BLaER1 (cell line): ENCODE data around the gene FLYWCH2.
"Not testable (repeated sequence)": the region's sequence is repeated elsewhere in the genome, so short reads cannot be mapped to it uniquely, and the experiment has no call there.

Experiments used
- H3K27ac ChIP-seq: shearing (Covaris generic); formaldehyde crosslinking; 2 replicates; pipeline ENCODE4 v1.8.1; 2022
- H3K27me3 ChIP-seq: shearing (Covaris generic); formaldehyde crosslinking; 2 replicates; pipeline ENCODE4 v1.8.1; 2022
- H3K36me3 ChIP-seq: shearing (Covaris generic); formaldehyde crosslinking; 2 replicates; pipeline ENCODE4 v1.8.1; 2022
- H3K4me1 ChIP-seq: shearing (Covaris generic); formaldehyde crosslinking; 2 replicates; pipeline ENCODE4 v1.8.1; 2022
- H3K4me2 ChIP-seq: shearing (Covaris generic); formaldehyde crosslinking; 2 replicates; pipeline ENCODE4 v1.8.1; 2022
- H3K4me3 ChIP-seq: shearing (Covaris generic); formaldehyde crosslinking; 2 replicates; pipeline ENCODE4 v1.8.1; 2022
- H3K9ac ChIP-seq: shearing (Covaris generic); formaldehyde crosslinking; 2 replicates; pipeline ENCODE4 v1.8.1; 2022
- H3K9me3 ChIP-seq: shearing (Covaris generic); formaldehyde crosslinking; 2 replicates; pipeline ENCODE4 v1.8.1; 2022
- H4K20me1 ChIP-seq: shearing (Covaris generic); formaldehyde crosslinking; 2 replicates; pipeline ENCODE4 v1.8.1; 2022
- Cebpa-rat ChIP-seq: shearing (Covaris generic); IDR thresholded peaks from 2 replicates; pipeline ENCODE4 v1.8.1; 2022

FLYWCH2 gene

GRCh38 chr16:2900526-2901075 lies 17.6 kb downstream of the FLYWCH2 start:
- Histone ChIP-seq H3K9ac (no peak overlapping the region), H3K27me3 (no peaks in the 10 kb centered on the region), H3K9me3 (no peaks in the 10 kb centered on the region), H3K27ac (no peak overlapping the region), H3K4me2 (no peak overlapping the region), H3K4me1 (peaks cover 28% of the 10 kb centered on the region), H3K36me3 (peaks cover 28% of the 10 kb centered on the region; the same call in 1 of the 2 replicates), H4K20me1 (peaks cover 31% of the 10 kb centered on the region; the same call in 1 of the 2 replicates), H3K4me3 (no peak overlapping the region)
- TF ChIP-seq Cebpa-rat = no peak

GRCh38 chr16:2902337-2903130 lies 19.5 kb downstream of the FLYWCH2 start:
- Histone ChIP-seq H3K4me3 (no peak overlapping the region), H3K27ac (no peak overlapping the region), H3K4me1 (peaks cover 21% of the 10 kb centered on the region), H3K4me2 (no peak overlapping the region), H3K9ac (no peak overlapping the region), H3K27me3 (no peaks in the 10 kb centered on the region), H3K9me3 (no peaks in the 10 kb centered on the region), H4K20me1 (peaks cover 13% of the 10 kb centered on the region; the same call in 1 of the 2 replicates), H3K36me3 (peaks cover 14% of the 10 kb centered on the region; the same call in 1 of the 2 replicates)
- no peak for TF ChIP-seq Cebpa-rat

- H3K27ac ChIP-seq = peak overlapping the region; percentile 74
- no peaks in the 10 kb centered on the region for H3K27me3 ChIP-seq
- H3K9me3 ChIP-seq = no peaks in the 10 kb centered on the region
- H4K20me1 ChIP-seq = no peaks in the 10 kb centered on the region
- no peaks in the 10 kb centered on the region; the same call in 1 of the 2 replicates for H3K36me3 ChIP-seq
- no peak for TF ChIP-seq Cebpa-rat
- H3K4me3 ChIP-seq = peak overlapping the region; percentile 90
- H3K9ac ChIP-seq = peak overlapping the region; percentile 86
- H3K4me1 ChIP-seq = peaks cover 18% of the 10 kb centered on the region
- H3K4me2 ChIP-seq = peak overlapping the region; percentile 98
Observed at GRCh38 chr16:2904100-2904921, 21.3 kb downstream of the FLYWCH2 start.

- Histone ChIP-seq H3K36me3 (no peaks in the 10 kb centered on the region; the same call in 1 of the 2 replicates), H4K20me1 (no peaks in the 10 kb centered on the region), H3K27me3 (no peaks in the 10 kb centered on the region), H3K27ac (peak overlapping the region; percentile 74), H3K4me2 (peak overlapping the region; percentile 98), H3K4me1 (peaks cover 18% of the 10 kb centered on the region), H3K9ac (peak overlapping the region; percentile 86), H3K9me3 (no peaks in the 10 kb centered on the region), H3K4me3 (peak overlapping the region; percentile 90)
- no peak for TF ChIP-seq Cebpa-rat
Observed at GRCh38 chr16:2904922-2905240, 21.9 kb downstream of the FLYWCH2 start.

GRCh38 chr16:2905241-2905987 lies 22.4 kb downstream of the FLYWCH2 start:
- Histone ChIP-seq H3K27ac (peak overlapping the region; percentile 74), H4K20me1 (no peaks in the 10 kb centered on the region), H3K36me3 (no peaks in the 10 kb centered on the region; the same call in 1 of the 2 replicates), H3K27me3 (no peaks in the 10 kb centered on the region), H3K9ac (peak overlapping the region; percentile 86), H3K4me2 (peak overlapping the region; percentile 98), H3K4me3 (peak overlapping the region; percentile 90), H3K9me3 (no peaks in the 10 kb centered on the region), H3K4me1 (peaks cover 18% of the 10 kb centered on the region)
- no peak for TF ChIP-seq Cebpa-rat

- no peaks in the 10 kb centered on the region for H3K27me3 ChIP-seq
- peak overlapping the region; percentile 26; the same call in 1 of the 2 replicates for H3K4me3 ChIP-seq
- no peaks in the 10 kb centered on the region for H4K20me1 ChIP-seq
- H3K4me2 ChIP-seq = peak overlapping the region; percentile 59
- H3K36me3 ChIP-seq = no peaks in the 10 kb centered on the region; the same call in 1 of the 2 replicates
- no peak for TF ChIP-seq Cebpa-rat
- H3K9me3 ChIP-seq = no peaks in the 10 kb centered on the region
- no peak overlapping the region for H3K9ac ChIP-seq
- peaks cover 19% of the 10 kb centered on the region for H3K4me1 ChIP-seq
- H3K27ac ChIP-seq = no peak overlapping the region
Observed at GRCh38 chr16:2905988-2906387, 23.0 kb downstream of the FLYWCH2 start.

GRCh38 chr16:2907084-2907753 lies 24.2 kb downstream of the FLYWCH2 start:
- H3K27ac ChIP-seq, H3K9me3 ChIP-seq, H3K9ac ChIP-seq, H4K20me1 ChIP-seq, H3K36me3 ChIP-seq, H3K27me3 ChIP-seq, H3K4me2 ChIP-seq, H3K4me3 ChIP-seq: not testable (repeated sequence)
- H3K4me1 ChIP-seq = peaks cover 24% of the 10 kb centered on the region

- H3K36me3 ChIP-seq = peaks cover 17% of the 10 kb centered on the region
- H4K20me1 ChIP-seq = peaks cover 15% of the 10 kb centered on the region; the same call in 1 of the 2 replicates
- H3K9me3 ChIP-seq = no peaks in the 10 kb centered on the region
- H3K4me3 ChIP-seq = no peak overlapping the region
- TF ChIP-seq Cebpa-rat = no peak
- no peak overlapping the region for H3K4me2 ChIP-seq
- H3K9ac ChIP-seq = no peak overlapping the region
- H3K27me3 ChIP-seq = no peaks in the 10 kb centered on the region
- H3K27ac ChIP-seq = no peak overlapping the region
- peaks cover 31% of the 10 kb centered on the region for H3K4me1 ChIP-seq
Observed at GRCh38 chr16:2910441-2910969, 27.5 kb downstream of the FLYWCH2 start.
